IPS DF 6.9 (cell line): ENCODE data around the gene SHMT2.

ENCODE experiments used
- DNase-seq: peaks from one replicate; pipeline ENCODE4 v3.0.0-alpha.2; 2013; ENCODE audit warnings: low read depth, low spot score
- H3K27ac ChIP-seq: one replicate; pipeline ENCODE4 v1.5.1; 2013; ENCODE audit warnings: low read length, control low read depth
- H3K27me3 ChIP-seq: 2 replicates; pipeline ENCODE4 v1.6.1; 2013; ENCODE audit warnings: mild to moderate bottlenecking, low read length; ENCODE audit not compliant: control insufficient read depth, insufficient read depth
- H3K36me3 ChIP-seq: 2 replicates; pipeline ENCODE4 v1.6.1; 2013; ENCODE audit warnings: low read length; ENCODE audit not compliant: control insufficient read depth, insufficient read depth
- H3K4me1 ChIP-seq: 2 replicates; pipeline ENCODE4 v1.6.1; 2013; ENCODE audit warnings: low read length; ENCODE audit not compliant: control insufficient read depth, insufficient read depth
- H3K4me3 ChIP-seq: 2 replicates; pipeline ENCODE4 v1.5.1; 2013; ENCODE audit warnings: mild to moderate bottlenecking, low read length
- H3K9me3 ChIP-seq: 2 replicates; pipeline ENCODE4 v1.6.1; 2013; ENCODE audit warnings: low read length, inconsistent platforms; ENCODE audit not compliant: control insufficient read depth, insufficient read depth
- WGBS: extraction: QIAGEN DNeasy Blood & Tissue Kit; methylation state at CpG from one replicate; pipeline ENCODE4 v1.1.7; 2013; ENCODE audit warnings: mixed read lengths, missing lambda C conversion rate; ENCODE audit not compliant: insufficient read length, insufficient coverage; 5-methylcytosine and 5-hydroxymethylcytosine counted together

SHMT2 gene

GRCh38 chr12:57241402-57242310 lies 12.1 kb downstream of the SHMT2 start:
- no peaks in the 10 kb centered on the region for H3K9me3 ChIP-seq
- no peak for DNase-seq
- no peak overlapping the region for H3K4me3 ChIP-seq
- H3K4me1 ChIP-seq, result peaks cover 15% of the 10 kb centered on the region
- H3K27ac ChIP-seq, result no peak overlapping the region
- no peaks in the 10 kb centered on the region for H3K36me3 ChIP-seq
- peaks cover 48% of the 10 kb centered on the region for H3K27me3 ChIP-seq
- no CpG with 5 or more reads among the region's 48 CpGs for WGBS

GRCh38 chr12:57242329-57242690 lies 12.8 kb downstream of the SHMT2 start:
- no peaks in the 10 kb centered on the region for H3K9me3 ChIP-seq
- H3K4me1 ChIP-seq, result peaks cover 16% of the 10 kb centered on the region
- no peak for DNase-seq
- WGBS, result no CpG with 5 or more reads among the region's 18 CpGs
- H3K27ac ChIP-seq, result no peak overlapping the region
- peaks cover 41% of the 10 kb centered on the region for H3K27me3 ChIP-seq
- H3K36me3 ChIP-seq, result no peaks in the 10 kb centered on the region
- H3K4me3 ChIP-seq, result peak overlapping the region; percentile 38; the same call in 1 of the 2 replicates

GRCh38 chr12:57242691-57243454 lies 13.4 kb downstream of the SHMT2 start:
- H3K27me3 ChIP-seq, result peaks cover 35% of the 10 kb centered on the region
- no peaks in the 10 kb centered on the region for H3K9me3 ChIP-seq
- peaks cover 12% of the 10 kb centered on the region for H3K4me1 ChIP-seq
- WGBS, result no CpG with 5 or more reads among the region's 45 CpGs
- no peaks in the 10 kb centered on the region for H3K36me3 ChIP-seq
- no peak for DNase-seq
- peak overlapping the region; percentile 38; the same call in 1 of the 2 replicates for H3K4me3 ChIP-seq
- no peak overlapping the region for H3K27ac ChIP-seq

GRCh38 chr12:57243521-57244311 lies 14.2 kb downstream of the SHMT2 start:
- peaks cover 32% of the 10 kb centered on the region for H3K27me3 ChIP-seq
- H3K9me3 ChIP-seq, result no peaks in the 10 kb centered on the region
- no CpG with 5 or more reads among the region's 41 CpGs for WGBS
- no peaks in the 10 kb centered on the region for H3K36me3 ChIP-seq
- H3K27ac ChIP-seq, result no peak overlapping the region
- H3K4me1 ChIP-seq, result peaks cover 13% of the 10 kb centered on the region
- DNase-seq, result no peak
- peak overlapping the region; percentile 38; the same call in 1 of the 2 replicates for H3K4me3 ChIP-seq

- Histone ChIP-seq H3K4me3 (no peak overlapping the region), H3K9me3 (no peaks in the 10 kb centered on the region), H3K27me3 (peaks cover 31% of the 10 kb centered on the region), H3K27ac (no peak overlapping the region), H3K36me3 (no peaks in the 10 kb centered on the region), H3K4me1 (peaks cover 13% of the 10 kb centered on the region)
- no peak for DNase-seq
- no CpG with 5 or more reads among the region's 6 CpGs for WGBS
These were observed 14.8 kb downstream of the SHMT2 start for GRCh38 chr12:57244312-57244696.

GRCh38 chr12:57247041-57247440 lies 17.5 kb downstream of the SHMT2 start:
- DNase-seq, result no peak
- peaks cover 14% of the 10 kb centered on the region for H3K4me1 ChIP-seq
- no peak overlapping the region for H3K27ac ChIP-seq
- peaks cover 3% of the 10 kb centered on the region for H3K27me3 ChIP-seq
- WGBS, result no CpG with 5 or more reads among the region's 1 CpG
- H3K9me3 ChIP-seq, result no peaks in the 10 kb centered on the region
- H3K36me3 ChIP-seq, result no peaks in the 10 kb centered on the region
- H3K4me3 ChIP-seq, result no peak overlapping the region

GRCh38 chr12:57248934-57249742 lies 19.6 kb downstream of the SHMT2 start:
- WGBS, result no CpG with 5 or more reads among the region's 7 CpGs
- Histone ChIP-seq H3K27ac (no peak overlapping the region), H3K36me3 (no peaks in the 10 kb centered on the region), H3K9me3 (no peaks in the 10 kb centered on the region), H3K27me3 (no peaks in the 10 kb centered on the region), H3K4me1 (peaks cover 9% of the 10 kb centered on the region), H3K4me3 (no peak overlapping the region)
- DNase-seq, result no peak

GRCh38 chr12:57250541-57250940 lies 21.0 kb downstream of the SHMT2 start:
- peaks cover 8% of the 10 kb centered on the region for H3K4me1 ChIP-seq

GRCh38 chr12:57250956-57251355 lies 21.4 kb downstream of the SHMT2 start, which contains the start of gene STAC3:
Gene STAC3, minus strand, starts transcription at chr12:57251187. Its CDS starts 1,551 bp downstream, at chr12:57249636.
- Histone ChIP-seq H3K27ac (no peak within 1 kb of the TSS), H3K4me1 (peaks cover 8% of the 10 kb centered on the region), H3K9me3 (no peaks in the 10 kb centered on the region), H3K27me3 (no peaks in the 10 kb centered on the region), H3K4me3 (no peak within 1 kb of the TSS), H3K36me3 (no peaks in the 10 kb centered on the region; the same call in 1 of the 2 replicates)
- no CpG with 5 or more reads among the region's 7 CpGs for WGBS
- no peak for DNase-seq

More at GRCh38 chr12:57250541-57250940, 21.0 kb downstream of the SHMT2 start:
- Histone ChIP-seq H3K36me3 (no peaks in the 10 kb centered on the region; the same call in 1 of the 2 replicates), H3K27me3 (no peaks in the 10 kb centered on the region), H3K4me3 (no peak overlapping the region), H3K27ac (no peak overlapping the region), H3K9me3 (no peaks in the 10 kb centered on the region)
- DNase-seq, result no peak
- WGBS, result 100% methylated on average over 2 of the region's 3 CpGs
